ENCODE results near the gene RNF149.

The RNF149 gene

GRCh38 chr2:101294861-101295260 lies 13.6 kb downstream of the RNF149 start:
- no peak for ATAC-seq
- DNase-seq, result no peak

- ATAC-seq (no peak), DNase-seq (no peak)
Measured at GRCh38 chr2:101293544-101293943, 15.0 kb downstream of the RNF149 start.

GRCh38 chr2:101291973-101292372 lies 16.5 kb downstream of the RNF149 start:
- no peak for DNase-seq
- ATAC-seq, result no peak

- DNase-seq (no peak), ATAC-seq (no peak)
Measured at GRCh38 chr2:101290711-101291110, 17.8 kb downstream of the RNF149 start.

GRCh38 chr2:101287303-101287702 lies 21.2 kb downstream of the RNF149 start:
- DNase-seq (no peak), ATAC-seq (no peak)

GRCh38 chr2:101286684-101287083 lies 21.8 kb downstream of the RNF149 start:
- ATAC-seq (no peak), DNase-seq (no peak)

- ATAC-seq (no peak), DNase-seq (no peak)
Measured at GRCh38 chr2:101282980-101283379, 25.5 kb downstream of the RNF149 start.

- DNase-seq (no peak), ATAC-seq (no peak)
Measured at GRCh38 chr2:101281482-101281881, 27.0 kb downstream of the RNF149 start.

GRCh38 chr2:101278925-101279324 lies 29.6 kb downstream of the RNF149 start:
- DNase-seq, result no peak

GRCh38 chr2:101277111-101277510 lies 31.4 kb downstream of the RNF149 start:
- DNase-seq, result no peak
- no peak for ATAC-seq

More at GRCh38 chr2:101278925-101279324, 29.6 kb downstream of the RNF149 start:
- ATAC-seq, result no peak

GRCh38 chr2:101274142-101274541 lies 34.4 kb downstream of the RNF149 start:
- no peak for DNase-seq
- no peak for ATAC-seq

- ATAC-seq (no peak), DNase-seq (no peak)
Measured at GRCh38 chr2:101273056-101273455, 35.4 kb downstream of the RNF149 start.

- no peak for DNase-seq
- ATAC-seq, result peak; percentile 87
Measured at GRCh38 chr2:101272045-101272784, 36.3 kb downstream of the RNF149 start.

- DNase-seq (no peak), ATAC-seq (no peak)
Measured at GRCh38 chr2:101270700-101271259, 37.7 kb downstream of the RNF149 start.

GRCh38 chr2:101267671-101268656 lies 40.5 kb downstream of the RNF149 start:
- ATAC-seq, result no peak
- DNase-seq, result no peak

GRCh38 chr2:101265893-101266499 lies 42.5 kb downstream of the RNF149 start:
- ATAC-seq (no peak), DNase-seq (no peak)

- ATAC-seq, result no peak
Measured at GRCh38 chr2:101264360-101264939, 44.1 kb downstream of the RNF149 start.

GRCh38 chr2:101263377-101263800 lies 45.1 kb downstream of the RNF149 start:
- ATAC-seq, result no peak
- DNase-seq, result no peak

More at GRCh38 chr2:101264360-101264939, 44.1 kb downstream of the RNF149 start:
- no peak for DNase-seq

GRCh38 chr2:101262142-101262541 lies 46.4 kb downstream of the RNF149 start:
- DNase-seq, result no peak
- ATAC-seq, result no peak

- DNase-seq, result no peak
- no peak for ATAC-seq
Measured at GRCh38 chr2:101258804-101259203, 49.7 kb downstream of the RNF149 start.

GRCh38 chr2:101256316-101256715 lies 52.2 kb downstream of the RNF149 start:
- ATAC-seq (no peak), DNase-seq (no peak)

GRCh38 chr2:101255501-101255900 lies 53.0 kb downstream of the RNF149 start:
- ATAC-seq (no peak), DNase-seq (no peak)
